ENCODE measurements around the gene CMYA5. TPM values are rescaled to one million over a fixed set of nuclear protein-coding genes. Genes with fewer than 3 reads are reported as not detected.

The CMYA5 gene
- total RNA-seq, 2 experiments from 2014 or later, result 0.20 to 0.22 TPM

DNA sequence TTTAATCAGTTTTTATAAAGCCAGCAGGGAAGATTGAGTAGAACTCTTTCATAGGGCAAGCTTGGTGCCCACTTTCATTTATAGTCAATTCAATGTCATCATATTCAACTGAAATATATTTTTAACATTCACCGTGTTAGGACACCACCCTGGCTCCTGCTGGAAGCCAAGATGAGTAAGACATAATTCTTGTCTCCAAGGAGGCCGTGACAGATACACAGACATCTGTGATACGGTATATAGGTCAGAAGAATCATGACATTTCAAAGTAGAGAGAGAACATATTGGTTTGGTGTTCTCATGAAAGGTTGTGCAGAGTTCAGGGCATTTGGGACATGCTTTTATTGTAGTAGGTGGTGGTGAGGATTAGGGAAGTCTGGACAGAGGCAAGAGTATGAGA lies 120.1 kb downstream of the CMYA5 start:
- DNase-seq, result no peak
- Mint-ChIP-seq H3K27ac (no peak overlapping the region), H3K4me3 (no peak overlapping the region), H3K9me3 (no peaks in the 10 kb centered on the region), H3K27me3 (peaks cover 3% of the 10 kb centered on the region), H3K4me1 (ENCODE audit: low read depth) (no peaks in the 10 kb centered on the region), H3K36me3 (ENCODE audit: low read depth) (no peaks in the 10 kb centered on the region)
- CTCF ChIA-PET, result no interaction called here
- Histone ChIP-seq H3K27me3 (ENCODE audit: control insufficient read depth in 1 of 2, insufficient read depth in 2 of 2, low read length in 2 of 2) (no peaks in the 10 kb centered on the region), H3K4me3 (ENCODE audit: low read length) (no peak overlapping the region), H3K36me3 (ENCODE audit: insufficient read depth, low read length) (no peaks in the 10 kb centered on the region), H3K4me1 (ENCODE audit: insufficient read depth, low read length) (no peaks in the 10 kb centered on the region), H3K9me3 (ENCODE audit: control insufficient read depth in 1 of 2, insufficient read depth in 1 of 2, low read length in 2 of 2) (no peaks in the 10 kb centered on the region), H3K27ac (ENCODE audit: low read depth in 1 of 2, low read length in 2 of 2) (no peak overlapping the region)
- ATAC-seq (ENCODE audit: poor library complexity), result no peak
- POLR2A ChIA-PET, result no interaction called here
- intact Hi-C loops (cut with DNase I, micrococcal nuclease), result no loop called here
- TF ChIP-seq, protein P1, sequence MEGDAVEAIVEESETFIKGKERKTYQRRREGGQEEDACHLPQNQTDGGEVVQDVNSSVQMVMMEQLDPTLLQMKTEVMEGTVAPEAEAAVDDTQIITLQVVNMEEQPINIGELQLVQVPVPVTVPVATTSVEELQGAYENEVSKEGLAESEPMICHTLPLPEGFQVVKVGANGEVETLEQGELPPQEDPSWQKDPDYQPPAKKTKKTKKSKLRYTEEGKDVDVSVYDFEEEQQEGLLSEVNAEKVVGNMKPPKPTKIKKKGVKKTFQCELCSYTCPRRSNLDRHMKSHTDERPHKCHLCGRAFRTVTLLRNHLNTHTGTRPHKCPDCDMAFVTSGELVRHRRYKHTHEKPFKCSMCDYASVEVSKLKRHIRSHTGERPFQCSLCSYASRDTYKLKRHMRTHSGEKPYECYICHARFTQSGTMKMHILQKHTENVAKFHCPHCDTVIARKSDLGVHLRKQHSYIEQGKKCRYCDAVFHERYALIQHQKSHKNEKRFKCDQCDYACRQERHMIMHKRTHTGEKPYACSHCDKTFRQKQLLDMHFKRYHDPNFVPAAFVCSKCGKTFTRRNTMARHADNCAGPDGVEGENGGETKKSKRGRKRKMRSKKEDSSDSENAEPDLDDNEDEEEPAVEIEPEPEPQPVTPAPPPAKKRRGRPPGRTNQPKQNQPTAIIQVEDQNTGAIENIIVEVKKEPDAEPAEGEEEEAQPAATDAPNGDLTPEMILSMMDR (IDR thresholded peaks at IDR 0.05), result no peak

DNA sequence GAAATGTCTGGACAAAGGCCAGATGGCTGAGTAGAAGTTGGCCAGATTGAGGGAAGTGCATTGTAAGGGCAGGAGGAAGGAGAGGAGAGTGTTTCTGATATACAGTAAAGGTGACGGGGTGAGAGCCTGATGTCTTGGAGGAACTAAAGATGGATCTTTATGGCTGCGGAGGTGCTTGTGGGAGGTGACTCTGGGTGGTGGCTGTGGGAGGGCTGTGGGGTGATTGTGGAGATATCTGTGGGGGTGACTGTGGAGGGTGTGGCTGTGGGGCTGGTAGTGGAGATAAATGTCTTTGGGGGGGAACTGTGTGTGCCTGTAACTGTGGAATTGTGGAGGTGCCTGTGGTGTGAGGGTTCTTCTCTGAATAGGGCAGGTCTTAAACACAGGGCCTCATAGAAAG lies 121.4 kb downstream of the CMYA5 start:
- Mint-ChIP-seq H3K9me3 (no peaks in the 10 kb centered on the region), H3K4me3 (no peak overlapping the region), H3K27me3 (peaks cover 13% of the 10 kb centered on the region), H3K4me1 (ENCODE audit: low read depth) (no peaks in the 10 kb centered on the region), H3K27ac (no peak overlapping the region), H3K36me3 (ENCODE audit: low read depth) (no peaks in the 10 kb centered on the region)
- H3K4me1 ChIP-seq (ENCODE audit: insufficient read depth, low read length), result no peaks in the 10 kb centered on the region
- TF ChIP-seq, protein P1 (IDR thresholded peaks at IDR 0.05), result no peak
- ChIA-PET CTCF (no interaction called here), POLR2A (no interaction called here)
- H3K36me3 ChIP-seq (ENCODE audit: insufficient read depth, low read length), result no peaks in the 10 kb centered on the region
- H3K27me3 ChIP-seq (ENCODE audit: control insufficient read depth in 1 of 2, insufficient read depth in 2 of 2, low read length in 2 of 2), result no peaks in the 10 kb centered on the region
- ATAC-seq (ENCODE audit: poor library complexity) (no peak), DNase-seq (no peak)
- H3K27ac ChIP-seq (ENCODE audit: low read depth in 1 of 2, low read length in 2 of 2), result no peak overlapping the region
- H3K4me3 ChIP-seq (ENCODE audit: low read length), result no peak overlapping the region
- H3K9me3 ChIP-seq (ENCODE audit: control insufficient read depth in 1 of 2, insufficient read depth in 1 of 2, low read length in 2 of 2), result no peaks in the 10 kb centered on the region
- intact Hi-C loops (cut with DNase I, micrococcal nuclease), result no loop called here

DNA sequence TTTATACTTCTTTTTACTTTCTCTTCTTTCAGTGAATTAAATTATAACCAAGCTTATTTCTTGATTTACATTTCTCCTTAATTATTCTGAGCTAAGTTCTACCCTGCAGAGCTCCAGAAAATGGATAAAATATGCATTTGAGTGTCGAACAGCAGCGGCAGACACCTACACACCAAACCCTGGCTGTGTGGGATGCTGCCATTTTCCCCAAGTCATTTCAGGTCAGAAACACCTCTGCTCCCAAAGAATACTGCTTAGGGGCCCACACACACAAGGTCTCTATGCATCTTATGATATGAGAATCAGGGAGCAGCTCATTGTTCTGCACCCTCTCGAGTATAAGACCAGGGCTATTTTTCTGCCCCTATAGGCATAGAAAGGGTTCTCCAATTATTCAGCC lies 122.3 kb downstream of the CMYA5 start:
- Mint-ChIP-seq H3K4me3 (no peak overlapping the region), H3K9me3 (no peaks in the 10 kb centered on the region), H3K36me3 (ENCODE audit: low read depth) (no peaks in the 10 kb centered on the region), H3K4me1 (ENCODE audit: low read depth) (no peaks in the 10 kb centered on the region), H3K27ac (no peak overlapping the region), H3K27me3 (peaks cover 13% of the 10 kb centered on the region)
- TF ChIP-seq, protein P1 (IDR thresholded peaks at IDR 0.05), result no peak
- ATAC-seq (ENCODE audit: poor library complexity) (no peak), DNase-seq (no peak)
- Histone ChIP-seq H3K9me3 (ENCODE audit: control insufficient read depth in 1 of 2, insufficient read depth in 1 of 2, low read length in 2 of 2) (no peaks in the 10 kb centered on the region), H3K4me1 (ENCODE audit: insufficient read depth, low read length) (no peaks in the 10 kb centered on the region), H3K27me3 (ENCODE audit: control insufficient read depth in 1 of 2, insufficient read depth in 2 of 2, low read length in 2 of 2) (no peaks in the 10 kb centered on the region), H3K4me3 (ENCODE audit: low read length) (no peak overlapping the region), H3K36me3 (ENCODE audit: insufficient read depth, low read length) (no peaks in the 10 kb centered on the region), H3K27ac (ENCODE audit: low read depth in 1 of 2, low read length in 2 of 2) (no peak overlapping the region)
- intact Hi-C loops (cut with DNase I, micrococcal nuclease), result no loop called here
- CTCF ChIA-PET, result no interaction called here
- POLR2A ChIA-PET, result no interaction called here
